HuH-7.5 (cell line): ENCODE data around the gene ALDOC.
"Not testable (repeated sequence)": the region's sequence is repeated elsewhere in the genome, so short reads cannot be mapped to it uniquely, and the experiment has no call there.

Experiments used
- DNase-seq: peaks from one replicate; pipeline ENCODE4 v3.0.0; 2011; ENCODE audit warnings: low spot score

Gene ALDOC

DNA sequence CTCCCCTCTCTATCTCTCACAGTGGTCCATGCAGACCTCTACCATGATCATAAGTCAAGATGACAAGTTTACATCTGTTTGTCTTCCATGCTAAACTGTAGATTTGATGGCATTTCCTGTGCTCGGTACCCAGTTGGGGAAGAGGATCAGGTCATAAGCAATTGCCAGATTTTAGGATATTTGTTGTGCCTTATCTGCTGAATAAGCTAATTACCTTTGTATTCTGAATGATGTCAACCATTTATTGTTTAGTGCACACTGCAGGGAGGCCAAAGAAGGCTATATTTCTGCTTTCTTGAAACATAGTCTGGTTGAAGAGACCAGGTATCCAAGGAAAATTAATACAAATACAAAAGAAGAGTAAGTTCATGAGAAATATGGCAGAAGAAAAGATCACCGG is 5.8 kb upstream of the ALDOC start:
- DNase-seq: no peak

DNA sequence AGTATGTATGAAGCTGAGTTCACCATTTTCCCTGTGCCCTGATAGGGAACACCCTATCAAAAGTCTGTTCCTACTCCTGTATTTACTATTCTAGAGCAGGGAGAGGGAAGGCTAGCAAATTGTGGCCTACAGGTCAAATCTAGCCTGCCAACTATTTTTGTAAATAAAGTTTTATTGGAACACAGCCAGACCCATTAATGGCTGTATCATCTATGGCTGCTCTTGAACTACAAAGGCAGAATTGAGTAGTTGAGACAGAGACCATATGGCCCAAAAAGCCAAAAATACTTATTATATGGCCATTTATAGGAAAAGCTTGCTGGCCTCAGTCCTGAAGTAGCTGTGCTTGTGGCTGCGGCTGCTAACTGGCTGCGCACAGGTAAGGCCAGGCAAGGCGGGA is 4.3 kb upstream of the ALDOC start:
- DNase-seq: no peak

DNA sequence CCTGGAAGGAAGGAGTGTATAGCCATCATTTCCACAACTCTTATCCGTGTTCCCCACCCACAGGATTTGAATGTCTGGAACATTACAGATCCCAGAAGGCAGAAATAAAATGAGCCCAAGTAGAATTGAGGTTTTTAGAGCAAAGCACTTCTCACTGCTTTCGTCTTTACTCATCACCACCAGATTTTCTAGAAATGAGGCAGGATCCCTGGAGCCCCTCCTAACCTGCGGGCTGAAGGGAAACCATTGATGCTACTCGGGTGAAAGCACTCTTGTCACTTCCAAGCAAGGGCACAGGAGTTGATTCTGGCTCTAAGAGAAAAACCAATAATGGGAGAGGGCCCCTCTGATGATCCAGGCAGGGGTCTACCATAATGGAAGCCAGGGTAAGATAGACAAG is 2.8 kb upstream of the ALDOC start:
- DNase-seq: no peak

DNA sequence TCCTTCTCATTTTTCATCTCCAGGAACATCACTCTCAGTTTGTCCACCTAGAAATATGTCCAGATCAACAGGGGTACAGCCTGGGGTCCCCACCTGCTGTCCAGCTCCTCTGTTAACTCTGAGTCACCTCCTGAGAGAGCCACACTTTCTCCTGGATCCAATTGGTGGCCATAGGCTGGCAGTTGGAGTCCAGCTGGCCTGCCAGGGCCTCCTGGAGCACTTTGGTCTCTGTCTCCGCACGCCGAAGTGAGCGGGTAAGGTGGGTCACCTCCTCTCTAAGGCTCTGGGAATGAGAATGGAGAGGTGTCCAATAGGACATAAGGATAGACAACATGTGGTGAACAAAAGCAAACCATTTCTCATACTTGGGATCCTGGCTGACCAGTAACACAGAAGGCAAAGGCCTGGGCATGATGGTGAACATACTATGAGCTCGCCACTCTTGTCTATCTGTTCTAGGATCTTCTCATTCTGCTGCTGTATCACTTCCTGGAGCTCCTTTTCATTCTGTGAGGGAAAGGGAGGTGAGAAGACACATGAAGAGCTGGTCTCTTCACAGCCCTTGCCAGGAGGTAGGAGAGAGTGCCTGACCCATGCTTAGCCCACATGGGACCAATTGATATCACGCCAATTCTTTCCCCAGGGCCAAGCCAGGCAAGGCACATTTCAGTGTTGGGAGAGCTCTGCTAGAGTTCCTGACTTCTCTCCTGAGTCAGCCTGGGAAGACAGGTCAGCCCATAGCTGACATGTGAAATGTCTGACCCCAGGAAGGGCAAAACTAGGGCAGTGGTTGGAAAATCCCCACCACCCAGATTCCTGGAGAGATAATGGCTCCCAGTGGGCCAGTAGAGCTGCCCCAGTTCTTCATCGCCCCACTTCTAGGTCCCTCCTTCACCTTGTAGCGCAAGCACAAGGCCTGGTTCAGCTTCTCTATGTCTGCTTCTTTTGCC is 1.8 kb upstream of the ALDOC start:
- no peak for DNase-seq

DNA sequence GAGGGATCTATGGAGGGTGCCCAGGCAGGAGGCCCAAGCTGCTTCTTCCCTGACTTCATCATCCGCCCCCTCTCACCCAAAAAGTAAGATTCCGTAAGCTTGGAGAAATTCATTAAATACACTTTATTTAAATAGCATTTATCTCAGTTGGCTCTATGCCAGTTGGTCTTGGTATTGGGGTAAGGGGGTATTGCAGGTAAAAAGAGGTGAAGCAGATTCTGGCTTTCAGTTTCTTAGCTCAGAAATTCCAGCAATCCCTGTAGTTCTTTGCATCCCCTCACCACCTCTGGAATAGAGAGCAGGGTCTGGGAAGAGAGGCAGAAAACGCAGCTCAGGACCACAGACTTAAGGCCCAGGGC is 750 bp upstream of the ALDOC start:
- no peak for DNase-seq

DNA sequence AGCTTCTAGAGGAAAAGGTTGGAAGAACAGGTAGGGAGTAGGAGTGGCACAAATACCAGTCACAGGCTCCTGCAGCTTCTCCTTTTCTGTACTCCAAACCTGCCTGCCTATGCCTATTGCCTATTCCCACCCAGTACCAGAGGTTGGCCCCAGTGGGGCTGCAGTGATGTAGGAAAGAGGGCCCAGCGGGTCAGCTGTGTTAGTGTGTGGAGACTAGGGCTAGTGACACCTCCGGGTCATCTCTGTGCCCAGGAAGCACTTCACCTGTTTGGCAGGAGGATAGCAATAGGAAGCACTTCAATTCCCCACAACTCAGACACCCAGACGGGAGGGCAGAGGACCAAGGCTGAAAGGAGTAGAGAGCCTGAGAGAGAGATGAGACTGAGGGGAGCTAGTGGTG is 679 bp downstream of the ALDOC start:
- not testable (repeated sequence) for DNase-seq

DNA sequence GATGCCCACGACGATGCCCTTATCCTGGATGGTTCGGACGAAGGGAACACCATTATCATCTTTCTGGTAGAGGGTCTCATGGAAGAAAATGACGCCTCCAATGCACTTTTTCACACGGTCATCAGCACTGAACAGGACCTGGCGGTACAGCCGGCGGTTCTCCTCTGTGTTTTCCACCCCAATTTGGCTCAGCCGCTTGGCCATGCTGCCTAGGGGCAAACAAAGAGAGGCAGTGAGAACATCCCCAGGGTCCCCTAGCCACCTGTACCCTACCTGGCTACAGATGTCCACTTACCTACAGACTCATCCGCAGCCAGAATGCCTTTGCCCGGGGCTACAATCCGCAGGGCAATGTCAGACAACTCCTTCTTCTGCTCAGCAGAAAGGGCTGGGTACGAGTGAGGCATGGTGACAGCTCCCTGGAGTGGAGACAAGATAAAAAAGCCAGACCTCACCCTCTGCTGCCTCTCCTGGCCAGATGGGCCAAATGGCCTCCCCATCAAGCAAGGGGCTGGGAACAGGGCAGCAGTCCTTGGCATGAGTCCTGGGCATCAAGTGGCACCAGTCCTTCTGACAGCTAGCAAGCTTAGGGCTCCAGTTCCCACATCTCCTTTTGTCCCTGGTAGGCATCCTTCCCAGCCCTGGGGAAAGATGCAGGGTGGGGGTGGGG is 1.4 kb downstream of the ALDOC start:
- no peak for DNase-seq

DNA sequence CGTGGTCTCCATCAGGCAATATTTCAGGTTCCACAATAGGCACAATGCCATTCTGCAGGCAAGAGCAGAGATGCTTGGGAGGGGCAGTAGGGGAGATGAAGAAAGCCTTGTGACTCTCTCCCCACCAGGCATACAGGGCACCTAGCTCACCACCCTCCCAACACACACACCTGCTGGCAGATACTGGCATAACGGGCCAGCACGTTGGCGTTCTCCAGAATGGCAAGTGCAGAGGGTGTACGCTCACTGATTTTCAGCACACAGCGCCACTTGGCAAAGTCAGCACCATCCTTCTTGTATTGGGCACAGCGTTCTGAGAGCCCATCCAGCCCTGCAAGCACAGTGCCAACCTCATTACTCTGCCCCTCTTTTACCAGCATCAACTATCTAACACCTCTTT is 2.2 kb downstream of the ALDOC start:
- no peak for DNase-seq

DNA sequence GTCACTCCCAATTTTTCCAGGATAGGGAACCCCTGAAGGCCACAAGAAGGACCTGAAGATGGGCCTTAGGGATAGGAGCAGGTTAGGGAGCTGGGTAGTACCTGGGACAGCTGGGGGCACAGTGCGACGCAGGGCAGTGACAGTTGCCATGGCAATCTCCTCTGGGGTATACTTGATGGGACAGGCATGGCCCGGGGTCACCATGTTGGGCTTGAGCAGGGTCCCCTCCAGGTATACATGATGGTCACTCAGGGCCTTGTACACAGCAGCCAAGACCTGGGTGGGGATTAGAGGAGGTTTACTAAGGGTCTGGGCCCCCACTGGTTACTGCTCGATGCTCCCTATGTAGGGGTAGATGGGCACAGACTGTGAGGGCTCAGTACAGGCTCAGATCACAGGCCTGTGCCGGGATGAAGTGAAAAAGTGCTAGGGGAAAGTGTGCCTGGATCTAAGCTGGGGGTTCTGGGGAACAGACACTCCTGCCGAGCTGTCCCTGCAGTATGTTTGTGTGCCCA is 2.7 kb downstream of the ALDOC start:
- no peak for DNase-seq

DNA sequence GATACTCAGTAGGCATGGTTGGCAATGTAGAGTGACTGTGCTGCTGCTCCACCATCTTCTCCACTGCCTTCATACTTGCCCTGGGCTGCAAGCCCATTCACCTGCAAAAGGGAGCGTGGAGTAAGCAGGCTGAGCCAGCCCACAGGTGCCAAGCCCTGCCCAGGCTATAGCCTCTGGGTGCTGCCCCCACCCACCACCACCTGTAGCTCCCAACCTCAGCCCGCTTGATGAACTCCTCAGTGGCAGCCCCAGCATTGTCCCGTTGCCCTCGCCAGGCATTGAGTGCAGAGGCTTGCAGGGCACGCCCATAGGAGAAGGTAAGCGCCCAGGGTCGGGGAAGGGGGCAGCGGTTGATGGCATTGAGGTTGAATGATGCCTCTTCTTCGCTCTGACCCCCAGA is 3.2 kb downstream of the ALDOC start:
- no peak for DNase-seq

DNA sequence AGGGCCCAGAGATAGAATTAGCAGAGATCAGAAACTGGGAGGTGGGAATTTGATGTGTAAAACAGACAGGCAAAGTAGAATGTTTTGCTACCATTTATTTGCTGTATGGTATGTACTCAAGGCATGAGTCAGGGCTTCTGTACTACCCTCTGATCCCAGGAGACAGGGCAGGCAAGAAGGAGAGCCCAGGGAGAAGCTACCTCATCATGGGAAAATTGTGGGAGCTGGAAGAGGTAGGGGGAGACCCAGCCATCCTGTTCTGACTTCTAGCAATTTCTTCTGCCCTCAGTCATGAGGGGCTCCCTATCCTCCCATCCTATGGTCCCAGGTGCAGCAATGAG is 3.7 kb downstream of the ALDOC start:
- DNase-seq: no peak

DNA sequence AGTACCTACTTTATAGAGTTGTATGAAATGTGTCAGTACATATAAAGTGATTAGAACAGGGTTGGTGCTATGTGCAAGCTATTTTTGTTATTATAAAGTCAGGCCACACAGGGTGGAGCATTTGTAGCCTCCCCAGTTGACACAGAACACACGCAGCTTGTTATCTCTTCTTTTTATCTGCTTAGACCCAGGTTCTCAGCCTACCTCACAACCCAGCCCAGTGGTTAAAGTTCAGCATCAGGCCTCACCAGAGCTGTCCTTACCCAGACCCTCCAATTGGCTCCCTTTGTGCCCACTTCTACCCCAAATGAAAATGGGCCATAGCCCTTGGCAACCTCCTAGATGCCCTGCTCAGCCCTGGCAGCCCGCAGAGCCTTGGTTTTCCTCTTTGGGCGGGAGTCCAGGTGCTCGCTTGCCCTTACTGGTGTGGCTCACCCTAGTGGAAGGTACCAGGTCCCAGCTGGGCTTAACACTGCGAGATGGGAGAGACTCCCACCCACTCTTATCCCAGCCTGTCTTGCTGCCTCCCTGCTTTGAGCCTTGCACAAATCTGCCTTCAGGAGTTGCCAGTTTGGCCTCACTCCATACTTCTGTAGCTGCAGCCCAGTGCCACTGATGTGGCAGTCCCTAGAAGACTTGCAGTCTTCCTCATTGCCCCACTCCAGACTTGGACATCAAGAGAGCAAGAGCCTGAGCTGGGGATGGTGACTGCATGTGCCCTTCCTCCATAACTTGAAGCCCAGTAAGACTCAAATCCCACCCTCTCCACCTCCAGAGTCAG is 4.2 kb downstream of the ALDOC start:
- DNase-seq: no peak

DNA sequence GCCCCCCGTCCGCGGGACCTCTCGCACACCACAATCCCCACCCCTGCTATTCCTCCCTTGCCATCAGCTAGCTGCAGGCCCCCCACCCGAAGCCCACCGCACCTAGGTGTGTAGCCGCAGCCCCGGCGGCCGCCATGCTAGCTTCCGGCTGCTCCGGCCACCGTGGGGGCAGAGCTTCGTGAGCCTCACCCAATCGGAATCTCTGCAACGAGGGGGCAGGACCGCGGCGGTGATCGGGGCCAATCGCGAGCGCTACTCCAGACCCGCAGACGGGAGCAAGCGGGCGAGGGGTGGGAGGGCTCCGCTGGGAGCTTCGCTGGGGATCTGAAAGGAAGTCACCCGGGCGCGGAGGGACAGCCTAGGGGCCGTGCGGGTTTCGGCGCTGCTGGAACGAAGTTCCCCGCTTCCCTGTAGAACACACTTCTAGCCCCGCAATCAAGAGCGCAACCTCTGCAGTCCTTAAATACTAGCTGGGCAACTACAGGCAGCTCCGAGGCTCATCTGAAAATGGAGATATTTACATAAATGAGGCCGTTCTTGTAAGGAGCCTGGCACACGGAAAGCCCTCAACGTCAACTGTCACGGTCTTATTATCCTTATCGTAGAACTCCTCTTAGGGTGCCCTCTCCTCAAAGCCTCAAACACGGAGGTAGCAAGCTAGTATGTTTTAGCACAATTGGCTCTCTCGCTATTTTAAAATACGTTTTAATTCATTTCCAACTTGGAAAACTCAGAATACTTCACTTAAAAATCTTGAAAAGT is 5.2 kb downstream of the ALDOC start, which contains the start of gene PIGS:
Gene PIGS (minus strand): TSS at position 164 of the 762 bp plus-strand sequence. CDS start 28 bp downstream, at position 136.
- DNase-seq: peak; percentile 99

DNA sequence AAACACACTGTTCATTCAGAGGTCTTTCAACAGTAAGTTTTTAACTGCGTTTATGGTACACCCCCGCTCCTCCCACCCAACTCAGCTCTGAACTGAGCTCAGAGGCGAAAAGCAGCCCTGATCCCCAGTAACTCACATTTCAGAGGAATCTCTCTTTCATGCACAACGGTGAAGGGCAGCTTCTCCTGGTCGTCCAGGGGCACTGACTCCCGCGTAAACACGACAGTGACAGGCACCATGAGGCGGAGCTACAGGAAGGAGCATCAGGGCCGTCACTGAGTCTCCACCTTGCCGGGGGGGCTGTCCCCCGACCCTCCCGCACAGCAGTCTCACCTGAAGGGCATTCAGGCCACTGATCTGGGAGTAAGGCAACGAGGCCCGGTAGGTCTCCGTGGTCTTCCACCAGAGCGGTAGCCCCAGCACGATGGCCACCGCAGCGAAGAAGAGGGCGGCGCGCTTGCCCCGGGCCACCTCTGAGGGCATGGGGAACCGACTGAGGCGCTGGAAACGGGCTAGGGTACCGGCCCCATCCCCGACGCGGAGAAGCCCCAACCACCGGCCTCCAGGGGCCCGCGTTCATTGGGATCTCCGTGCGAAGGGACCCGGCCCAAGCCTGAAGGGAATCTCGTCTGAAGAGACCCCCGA is 5.9 kb downstream of the ALDOC start:
- DNase-seq: peak; percentile 51

DNA sequence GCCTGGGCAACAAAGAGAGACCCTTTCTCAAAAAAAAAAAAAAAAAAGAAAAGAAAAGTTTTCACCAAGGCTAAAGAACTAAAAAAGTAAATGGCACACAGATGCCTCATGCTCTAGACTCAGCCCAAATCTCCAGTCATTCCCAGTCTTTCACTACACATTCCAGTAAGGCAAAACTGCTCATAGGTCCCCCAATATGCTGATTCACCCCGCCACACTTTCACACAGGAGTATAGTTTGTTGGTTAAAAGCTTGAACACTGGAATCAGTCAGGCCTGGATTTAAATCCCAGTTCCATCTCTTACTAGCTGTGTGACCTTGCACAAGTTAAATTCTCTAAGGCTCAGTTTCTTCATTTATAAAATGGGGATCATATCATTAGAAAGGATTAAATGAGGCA is 7.2 kb downstream of the ALDOC start:
- DNase-seq: no peak

DNA sequence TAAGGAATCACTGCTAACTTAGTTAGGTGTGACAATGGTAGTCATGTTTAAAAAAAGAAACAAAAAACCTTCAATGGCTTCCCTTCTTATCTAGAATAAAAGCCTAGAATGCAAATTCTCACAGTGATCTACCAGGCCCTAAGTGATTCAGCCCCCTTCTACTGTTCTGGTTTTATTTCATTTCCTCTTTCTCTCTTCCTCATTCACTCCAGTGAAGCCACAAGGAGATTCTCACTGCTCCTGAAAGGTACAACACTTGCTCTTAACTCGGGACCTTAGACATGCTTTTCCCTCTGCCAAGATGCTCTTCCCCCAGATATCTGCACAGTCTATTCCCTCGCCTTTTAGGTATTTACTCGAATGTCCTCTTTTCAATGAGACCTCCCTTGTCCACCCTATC is 9.1 kb downstream of the ALDOC start:
- DNase-seq: no peak

DNA sequence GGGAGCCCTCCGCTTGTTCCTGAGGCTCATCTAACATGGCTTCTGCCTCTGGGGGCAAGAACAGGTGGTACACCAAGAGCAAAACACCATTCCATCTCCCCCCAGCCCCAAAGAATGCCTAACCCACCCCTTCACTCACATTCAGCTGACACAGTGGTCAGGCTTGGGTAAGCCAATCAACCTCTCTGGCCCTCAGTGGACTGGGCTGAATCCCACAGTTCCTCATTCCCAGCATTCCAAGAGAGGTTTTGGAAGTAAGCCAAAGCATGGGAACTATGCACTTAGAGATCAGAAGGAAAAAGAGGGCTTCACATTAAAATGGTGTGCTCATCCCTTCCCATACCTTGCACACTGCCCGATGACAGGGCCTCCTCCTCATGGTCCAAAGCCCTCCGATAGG is 13.2 kb downstream of the ALDOC start:
- no peak for DNase-seq

DNA sequence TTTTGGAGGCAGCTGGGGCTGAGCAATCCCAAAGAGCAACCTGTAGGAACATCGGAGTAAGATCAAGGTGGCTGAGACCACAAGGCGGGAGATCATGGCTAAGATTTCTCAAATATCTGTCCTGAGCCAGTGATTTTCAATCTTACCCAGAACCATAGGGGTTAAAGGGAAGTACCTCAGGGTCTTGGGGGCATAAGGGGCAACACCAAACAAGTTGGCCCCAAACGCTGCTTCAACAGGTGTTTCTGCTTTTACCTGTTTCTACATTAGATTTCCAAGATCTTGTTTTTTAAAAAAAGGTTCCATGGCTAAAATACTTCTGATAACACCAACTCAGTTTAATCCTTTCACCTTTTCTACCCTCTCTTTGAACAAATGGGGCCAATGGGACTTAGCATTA is 21.7 kb downstream of the ALDOC start:
- DNase-seq: no peak

DNA sequence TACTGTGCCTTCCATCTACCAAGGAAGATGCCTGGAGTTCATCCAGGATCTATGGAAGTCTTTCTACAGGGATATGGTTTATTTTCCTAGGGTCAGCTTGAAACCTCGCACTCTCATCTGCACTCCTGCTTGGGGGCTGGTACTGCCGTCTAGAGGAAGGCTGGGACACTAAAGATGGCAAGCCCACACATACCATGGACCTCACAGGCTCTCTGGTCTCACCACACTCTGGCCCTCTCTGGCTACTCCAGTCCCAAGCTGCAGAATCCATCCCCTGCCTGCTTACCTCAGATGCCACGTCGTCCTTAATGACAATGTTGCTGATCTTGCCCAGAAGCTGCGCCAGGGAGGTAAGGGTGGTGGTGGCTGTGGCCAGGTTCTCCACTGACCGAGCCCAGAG is 22.1 kb downstream of the ALDOC start:
- DNase-seq: no peak

DNA sequence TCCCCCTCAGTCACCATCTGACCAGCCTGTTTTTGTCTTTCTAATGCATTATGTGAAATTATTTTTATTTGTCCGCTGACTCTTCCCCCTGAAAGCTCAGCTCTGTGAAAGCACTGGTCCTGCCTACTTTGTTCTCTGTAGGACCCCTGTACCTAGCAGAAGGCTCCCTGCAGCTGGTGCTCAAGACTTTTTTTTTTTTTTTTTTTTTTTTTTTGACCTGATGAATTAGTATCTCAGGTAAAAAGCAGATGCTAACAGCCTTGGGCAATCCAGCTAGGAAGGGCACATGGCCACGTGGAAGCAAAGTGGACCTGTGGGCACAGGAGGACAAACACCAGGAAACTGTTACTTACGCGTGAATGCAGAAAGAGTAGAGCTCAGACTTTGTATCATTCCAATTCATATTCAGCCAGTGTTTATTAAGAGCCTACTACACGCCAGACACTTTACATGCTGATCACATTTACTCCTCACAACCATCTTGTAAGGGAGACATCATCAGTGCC is 23.6 kb downstream of the ALDOC start:
- DNase-seq: no peak
